SIG-M5 treated with dmso at 0.1 percent for 504 hours (cell line): ENCODE measurements around the gene FRMPD1.

ENCODE experiments used
- DNase-seq: peaks from one replicate; lab custom pipeline; 2025; ENCODE audit not compliant: unreplicated experiment; lab: John Stamatoyannopoulos, UW

The FRMPD1 gene

DNA sequence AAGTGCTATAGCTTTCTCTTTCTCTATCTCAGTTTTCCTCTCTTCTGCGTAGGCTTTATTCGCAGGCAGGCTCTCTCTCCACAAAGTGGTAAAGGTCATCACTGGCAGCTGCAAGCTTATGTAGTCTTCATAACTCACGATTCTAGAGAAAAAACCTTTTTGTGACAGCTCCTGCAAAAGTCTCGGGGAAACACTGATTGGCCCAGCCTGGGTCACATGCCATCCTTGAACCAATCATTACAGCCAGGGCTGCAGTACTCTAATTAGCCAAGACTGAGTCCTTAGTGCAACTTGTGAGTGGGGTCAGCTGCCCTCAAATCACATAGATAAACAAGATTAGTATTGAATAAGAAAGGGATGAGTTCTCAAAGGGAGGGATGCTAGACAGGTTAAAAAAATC is 18.3 kb upstream of the FRMPD1 start:
- DNase-seq: no peak

GRCh38 chr9:37635808-37636207 is 14.9 kb upstream of the FRMPD1 start:
- DNase-seq: no peak

DNA sequence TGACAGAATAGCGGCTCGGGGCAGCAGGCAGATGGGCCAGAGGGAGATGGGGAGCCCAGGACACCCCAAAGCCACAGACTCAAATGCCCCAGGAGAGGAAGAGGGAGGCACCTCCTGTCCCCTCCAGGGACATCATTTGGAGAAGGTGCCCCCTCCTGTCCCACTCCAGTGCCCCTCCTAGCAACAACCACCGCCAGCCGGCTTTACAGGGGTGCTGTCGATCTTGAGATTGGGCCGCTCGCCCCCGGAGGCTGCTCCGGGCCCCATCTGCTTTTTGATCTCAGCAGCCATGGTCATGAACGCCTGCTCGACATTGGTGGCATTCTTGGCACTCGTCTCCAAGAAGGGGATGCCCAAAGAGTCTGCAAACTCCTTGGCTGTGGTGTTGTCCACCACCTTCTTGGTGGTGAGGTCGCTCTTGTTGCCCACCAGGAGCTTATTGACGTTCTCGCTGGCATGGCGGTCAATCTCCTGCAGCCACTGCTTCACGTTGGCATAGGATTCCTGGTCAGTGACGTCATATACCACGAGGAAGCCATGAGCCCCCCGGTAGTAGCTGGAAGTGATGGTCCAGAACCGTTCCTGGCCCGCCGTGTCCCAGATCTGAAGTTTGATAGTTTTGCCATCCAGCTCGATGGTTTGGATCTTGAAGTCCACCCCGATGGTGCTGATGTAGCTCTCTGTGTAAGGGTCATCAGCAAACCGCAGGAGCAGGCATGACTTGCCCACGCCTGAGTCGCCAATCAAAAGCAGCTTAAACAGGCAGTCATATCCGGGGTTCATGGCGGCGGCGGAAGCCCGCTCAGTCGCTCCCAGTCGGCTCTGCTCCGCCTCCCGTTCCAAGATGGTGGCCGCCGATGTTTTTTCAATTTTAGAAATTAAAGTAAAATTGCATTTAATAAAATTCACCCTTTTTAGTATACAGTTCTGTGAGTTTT is 14.0 kb upstream of the FRMPD1 start:
- DNase-seq: no peak

GRCh38 chr9:37639109-37639762 is 11.5 kb upstream of the FRMPD1 start:
- DNase-seq: no peak

DNA sequence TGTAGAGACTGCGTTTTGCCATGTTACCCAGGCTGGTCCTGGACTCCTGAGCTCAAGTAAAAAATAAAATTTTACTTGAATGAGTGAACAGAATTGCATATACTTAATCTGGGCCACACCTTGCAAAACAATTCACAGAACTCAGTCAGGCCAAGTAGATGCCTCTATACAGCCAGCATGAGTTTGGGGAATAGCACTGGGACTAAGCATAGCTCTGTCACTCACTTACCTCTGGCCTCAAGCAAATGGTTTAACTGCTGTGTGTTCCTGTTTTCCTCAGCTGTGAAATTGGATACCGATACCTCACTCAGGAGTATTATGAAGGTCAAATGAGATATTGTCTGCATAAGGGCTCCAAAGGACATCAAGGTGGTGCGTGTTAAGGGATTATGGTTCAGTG is 10.9 kb upstream of the FRMPD1 start:
- DNase-seq: no peak

- DNase-seq: no peak
Observed at GRCh38 chr9:37640246-37640645, 10.5 kb upstream of the FRMPD1 start.

DNA sequence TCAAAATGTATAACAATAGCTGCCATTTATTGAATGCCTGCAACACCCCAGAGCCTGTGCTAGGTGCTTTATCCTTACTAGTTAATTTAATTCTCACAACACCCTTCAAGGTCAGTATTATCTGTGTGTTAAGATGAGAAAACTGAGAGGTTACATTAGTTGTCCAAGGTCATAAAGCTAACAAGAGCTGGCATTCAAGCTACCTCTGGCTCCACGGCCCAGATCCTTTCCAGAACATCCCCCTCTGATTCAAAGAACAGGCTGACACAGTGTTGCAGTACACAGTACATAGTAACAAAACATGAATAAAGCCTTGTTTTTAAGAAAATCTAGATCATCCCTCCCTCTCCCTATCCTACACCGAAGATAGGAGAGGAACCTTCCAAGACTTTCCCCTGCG is 9.4 kb upstream of the FRMPD1 start:
- no peak for DNase-seq

GRCh38 chr9:37643214-37643613 is 7.5 kb upstream of the FRMPD1 start:
- no peak for DNase-seq

- DNase-seq: no peak
Observed at GRCh38 chr9:37645903-37646506, 4.7 kb upstream of the FRMPD1 start.

DNA sequence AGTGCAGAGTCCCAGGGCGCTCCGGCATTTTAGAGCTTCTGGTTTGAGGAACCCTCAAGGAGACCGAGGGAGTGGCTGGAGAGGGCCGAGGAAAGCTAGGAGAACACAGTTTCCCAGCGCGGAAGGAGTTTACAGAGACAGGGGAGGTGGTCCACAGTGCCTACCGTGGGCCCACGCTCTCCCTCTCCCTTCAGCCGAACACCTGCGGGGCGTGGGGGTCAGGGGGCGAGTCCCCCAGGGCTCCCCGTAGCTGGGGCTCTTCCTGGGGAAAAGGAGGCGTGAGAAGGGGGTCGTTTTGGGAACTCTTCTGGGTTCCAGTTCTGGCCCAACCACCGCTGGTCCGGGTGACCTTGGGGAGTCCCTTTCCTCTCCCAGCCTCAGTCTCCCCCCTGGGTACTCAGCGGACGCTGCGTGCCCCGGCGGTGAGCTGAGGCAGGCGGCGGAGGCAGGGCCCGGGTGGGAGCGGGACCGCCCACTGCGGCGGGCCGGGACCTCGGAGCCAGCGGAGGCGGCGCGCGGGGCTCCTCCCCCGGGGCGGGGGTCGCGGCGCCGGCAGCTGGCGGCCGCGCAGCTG is 368 bp upstream of the FRMPD1 start:
- DNase-seq: no peak

- no peak for DNase-seq
Observed at GRCh38 chr9:37652261-37652660, 1.5 kb downstream of the FRMPD1 start.

DNA sequence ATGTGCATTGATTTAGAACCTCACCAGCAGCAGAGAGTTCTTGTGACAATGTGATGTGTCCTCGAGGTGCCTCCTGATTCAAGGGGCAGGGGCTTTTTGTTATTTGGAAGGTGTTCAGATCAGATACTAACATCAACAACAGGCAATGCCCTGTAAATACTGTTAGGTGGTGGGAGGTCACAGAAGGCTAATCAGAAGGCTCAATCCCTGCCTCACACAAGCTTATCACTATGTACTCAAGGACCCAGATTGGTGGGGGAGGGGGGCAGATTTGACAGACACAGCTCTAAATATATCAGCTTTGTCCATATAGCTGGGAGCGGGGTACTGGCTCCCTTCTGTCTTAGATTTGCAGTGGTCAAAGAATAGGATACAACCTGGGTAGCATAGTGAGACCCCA is 2.6 kb downstream of the FRMPD1 start:
- DNase-seq: no peak

DNA sequence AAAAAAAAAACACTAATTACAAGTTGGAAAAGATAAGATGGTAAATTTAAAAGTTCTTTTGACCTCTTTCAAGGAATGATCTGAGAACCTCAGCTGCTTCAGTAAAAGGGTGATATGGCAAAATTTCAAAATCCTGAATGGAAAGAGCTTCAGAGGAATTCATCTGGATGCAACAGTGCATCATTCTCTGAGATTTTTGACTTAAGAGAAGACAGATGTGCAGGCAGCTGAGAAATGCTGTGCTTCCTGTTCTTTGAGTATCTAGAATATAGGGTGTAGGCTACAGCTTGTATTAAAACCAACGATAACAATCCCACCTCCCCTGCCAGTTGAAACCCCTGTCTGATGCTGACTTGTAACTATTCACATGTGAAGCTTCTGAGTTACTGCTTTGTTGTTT is 6.2 kb downstream of the FRMPD1 start:
- DNase-seq: no peak

DNA sequence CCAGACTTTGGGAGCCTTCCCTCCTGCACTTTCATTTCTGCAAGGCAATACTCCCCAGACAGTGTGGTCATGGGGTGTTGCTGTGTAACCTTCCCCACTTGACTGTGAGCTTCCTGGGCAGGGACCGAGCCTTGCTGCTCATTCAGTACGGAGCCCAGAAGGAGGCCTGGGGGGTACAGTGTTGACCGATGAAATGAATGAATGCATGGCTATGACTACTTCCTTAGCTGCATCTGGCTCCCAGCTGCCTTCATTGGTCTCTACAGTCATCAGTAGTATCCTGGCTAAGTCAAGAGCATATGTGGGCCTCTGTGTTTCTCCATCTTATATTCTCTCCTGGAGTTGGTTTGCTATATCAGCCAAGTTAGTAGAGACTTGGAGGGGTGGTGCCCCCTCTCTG is 9.9 kb downstream of the FRMPD1 start:
- no peak for DNase-seq

GRCh38 chr9:37663926-37664325 is 13.2 kb downstream of the FRMPD1 start:
- no peak for DNase-seq

DNA sequence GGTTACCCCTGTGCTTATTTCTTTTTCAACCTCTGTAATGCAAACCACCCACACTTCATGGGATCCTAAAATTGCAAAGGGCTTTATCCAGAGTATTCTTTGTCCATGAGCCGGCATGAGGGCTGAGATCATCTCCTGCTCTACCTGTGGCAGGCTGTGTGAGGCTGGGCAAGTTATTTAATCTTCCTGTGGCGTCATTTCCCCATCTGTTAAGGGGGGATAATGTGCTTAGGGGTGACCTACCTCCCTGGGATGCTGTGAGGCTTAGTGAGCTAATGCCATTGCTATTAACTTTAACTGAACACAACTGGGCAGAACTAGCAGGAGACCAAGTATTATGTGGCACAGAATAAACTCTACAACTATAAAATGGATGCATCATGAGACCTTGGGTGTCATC is 17.0 kb downstream of the FRMPD1 start:
- DNase-seq: no peak

DNA sequence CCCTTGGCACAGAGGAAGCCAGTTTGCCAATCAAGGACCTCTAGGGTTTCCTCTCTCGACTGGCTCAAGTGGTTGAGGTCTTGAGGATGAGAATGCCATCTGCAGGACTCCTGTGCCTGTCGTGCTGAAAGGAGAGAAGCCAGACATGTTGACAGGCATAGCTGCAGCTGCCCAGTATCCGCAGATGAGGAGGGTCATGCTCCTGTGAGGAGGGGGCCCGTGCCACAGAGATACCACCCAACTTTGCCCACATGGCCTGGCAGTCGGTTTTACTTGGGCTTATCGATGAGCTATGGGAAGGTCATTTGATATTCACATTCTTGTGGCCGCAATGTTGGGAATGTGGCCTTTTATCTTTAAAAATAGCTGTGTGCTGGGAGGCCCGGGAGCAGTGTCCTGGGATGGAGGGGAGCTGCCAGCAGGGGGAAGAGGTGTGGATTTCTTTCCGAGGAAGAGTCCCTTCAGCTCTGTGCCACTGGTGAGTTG is 17.4 kb downstream of the FRMPD1 start:
- DNase-seq: no peak

- no peak for DNase-seq
Observed at GRCh38 chr9:37669232-37669631, 18.5 kb downstream of the FRMPD1 start.

DNA sequence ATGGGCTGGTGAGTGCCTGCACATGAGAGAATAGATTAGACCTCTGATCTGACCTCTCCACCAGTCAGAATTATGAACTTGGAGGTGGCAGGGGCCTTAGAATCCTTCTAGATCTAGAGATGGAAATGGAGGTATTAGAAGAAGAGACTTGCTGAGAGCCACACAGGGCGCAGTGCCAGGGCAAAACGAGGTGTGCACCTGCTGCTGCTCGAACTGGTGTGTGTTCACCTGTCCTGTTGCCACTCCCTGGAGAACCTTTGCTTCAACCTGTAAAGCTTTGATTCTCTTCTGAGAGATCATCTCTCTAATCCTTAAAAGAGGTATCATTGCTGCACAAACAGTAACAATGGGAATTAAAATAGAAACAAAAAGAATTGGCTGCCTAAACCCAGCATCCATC is 24.9 kb downstream of the FRMPD1 start:
- DNase-seq: no peak

- DNase-seq: no peak
Observed at GRCh38 chr9:37676411-37676830, 25.7 kb downstream of the FRMPD1 start.

GRCh38 chr9:37677435-37677834 is 26.7 kb downstream of the FRMPD1 start:
- no peak for DNase-seq
